Renal pelvis (tissue), 12 donors: ENCODE measurements around the gene TM4SF20. TPM values are rescaled to one million over a fixed set of nuclear protein-coding genes. Genes with fewer than 3 reads are reported as not detected.
A peak's percentile ranks its signal among the peaks of the same experiment; 100 is the strongest.

Experiments used
- DNase-seq: peaks from one replicate; pipeline ENCODE4 v3.0.0-alpha.2; 2013
- long read RNA-seq, 16 experiments: transcript quantifications; one replicate each; lab custom pipeline, GENCODE V29; 2026
- polyA plus RNA-seq, 3 donors: library from polyadenylated mRNA; unstranded; fragments of 120-200 nt; gene quantifications; one replicate each; pipeline ENCODE4 v1.2.1, GENCODE V29; 2013; ENCODE audit not compliant: insufficient read length in 3 of 3

Gene TM4SF20, protein sequence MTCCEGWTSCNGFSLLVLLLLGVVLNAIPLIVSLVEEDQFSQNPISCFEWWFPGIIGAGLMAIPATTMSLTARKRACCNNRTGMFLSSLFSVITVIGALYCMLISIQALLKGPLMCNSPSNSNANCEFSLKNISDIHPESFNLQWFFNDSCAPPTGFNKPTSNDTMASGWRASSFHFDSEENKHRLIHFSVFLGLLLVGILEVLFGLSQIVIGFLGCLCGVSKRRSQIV
- polyA plus RNA-seq: under 1 TPM; 0.11 to 0.16 (median 0.16) TPM
- long read RNA-seq, donor 1: 0 reads
- long read RNA-seq, donor 2: 0 reads
- long read RNA-seq, donor 3: 0 reads
- long read RNA-seq, donor 4: 0 reads
- long read RNA-seq, donor 5, partial matches to known transcripts: 35 of 35 reads
- long read RNA-seq, donor 5, other reads (novel, unspliced or antisense): 0 of 35 reads
- long read RNA-seq, donor 6: 0 reads
- long read RNA-seq, donor 7: 0 reads
- long read RNA-seq, donor 8: 0 reads
- long read RNA-seq, donor 9: 0 reads
- long read RNA-seq, donor 10: 0 reads
- long read RNA-seq, donor 11: 0 reads
- long read RNA-seq, donor 12, partial matches to known transcripts: 0 of 1 reads
- long read RNA-seq, donor 12, other reads (novel, unspliced or antisense): 0 of 1 reads
- long read RNA-seq, donor 13: 0 reads
- long read RNA-seq, donor 14: 0 reads
- long read RNA-seq, donor 15, transcript TM4SF20-201 (4 exons, 2,296 nt): major isoform, 37 of 132 reads
- long read RNA-seq, donor 15, partial matches to known transcripts: 87 of 132 reads
- long read RNA-seq, donor 15, other reads (novel, unspliced or antisense): 8 of 132 reads
- long read RNA-seq, donor 16: 0 reads

- no peak for DNase-seq
These were observed at the start of gene TM4SF20 for GRCh38 chr2:227379095-227379494. TM4SF20 (minus strand) TSS chr2:227379306; CDS start chr2:227379268, 38 bp downstream.

GRCh38 chr2:227428731-227429285 lies 49.7 kb upstream of the TM4SF20 start:
- no peak for DNase-seq

DNA sequence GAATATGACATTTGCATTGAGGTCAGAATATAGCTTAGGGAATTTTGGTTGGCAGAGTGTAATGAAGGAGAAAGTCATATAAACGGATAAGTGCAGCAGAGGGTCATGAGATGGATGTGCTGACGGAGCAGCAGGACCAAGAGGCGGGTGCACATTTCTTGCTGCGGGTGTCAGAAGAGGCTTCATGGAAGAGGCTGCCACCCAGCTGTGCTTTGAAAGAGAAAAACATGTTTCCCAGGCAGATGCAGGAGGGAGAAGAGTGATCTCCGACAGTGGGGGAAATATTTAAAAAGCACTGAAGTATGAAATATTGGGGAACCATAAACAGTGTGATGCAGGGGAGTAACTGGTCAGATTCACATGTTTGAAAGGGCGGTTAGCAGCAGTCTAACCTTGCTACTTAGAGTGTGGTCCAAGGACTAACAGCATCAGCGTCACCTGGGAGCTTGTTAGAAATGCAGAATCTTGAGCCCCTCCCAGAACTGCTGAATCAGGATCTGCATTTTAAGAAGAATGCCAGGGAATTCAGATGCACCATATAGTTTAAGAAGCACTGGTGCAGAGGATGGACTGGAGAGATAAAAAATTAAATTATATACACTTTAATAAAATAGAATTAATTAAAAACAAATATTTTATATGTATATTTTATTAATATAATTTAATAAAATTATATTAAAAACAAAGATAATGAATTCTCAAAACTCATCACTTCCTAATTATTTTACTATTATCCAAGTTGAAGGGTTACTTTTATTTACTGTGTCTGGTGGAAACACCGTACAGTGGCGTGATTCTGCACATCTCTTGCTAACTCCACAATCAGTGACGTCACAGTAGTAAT lies 44.8 kb upstream of the TM4SF20 start:
- no peak for DNase-seq

DNA sequence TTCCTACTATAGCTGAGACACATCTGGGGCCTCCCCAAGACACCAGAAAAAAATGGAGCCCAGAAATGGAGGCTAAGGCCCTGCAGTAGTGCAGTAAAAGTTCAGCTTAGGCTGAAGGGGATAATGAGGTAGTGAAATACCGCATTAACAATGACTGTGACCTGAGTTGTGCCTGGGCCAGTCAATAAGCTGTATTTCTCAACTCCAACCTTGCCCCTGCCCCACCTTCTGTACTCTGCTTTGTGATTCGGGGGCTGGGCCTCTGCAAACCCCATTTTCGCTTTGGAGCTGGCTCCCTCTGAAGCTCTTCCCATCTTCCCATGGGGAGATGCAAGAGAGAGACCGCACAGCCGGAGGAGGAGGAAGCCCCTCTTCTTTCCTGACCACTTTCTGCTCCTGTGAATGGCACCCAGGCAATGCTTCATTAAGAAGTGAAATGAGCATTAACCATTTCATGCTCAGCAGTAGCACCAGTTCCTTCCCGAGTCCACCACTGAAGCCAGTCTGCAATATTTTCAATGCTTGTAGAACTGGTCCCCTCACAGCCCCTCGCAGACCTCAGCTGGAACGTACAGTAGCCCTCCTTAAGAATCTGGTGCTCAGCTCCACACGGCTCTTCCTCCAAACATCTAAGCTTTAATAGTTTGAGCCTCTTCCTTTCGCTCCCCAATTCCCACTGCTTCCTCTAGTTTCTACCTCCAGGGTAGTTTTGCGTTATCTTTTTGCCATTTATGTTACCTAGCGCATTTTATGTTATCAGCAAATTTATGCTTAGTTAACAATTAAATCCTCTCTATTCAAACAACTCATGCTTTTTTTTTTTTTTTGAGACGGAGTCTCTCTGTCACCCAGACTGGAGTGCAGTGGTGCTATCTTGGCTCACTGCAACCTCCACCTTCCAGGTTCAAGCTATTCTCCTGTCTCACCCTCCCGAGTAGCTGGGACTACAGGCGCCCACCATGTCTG lies 41.3 kb upstream of the TM4SF20 start:
- DNase-seq: no peak

DNA sequence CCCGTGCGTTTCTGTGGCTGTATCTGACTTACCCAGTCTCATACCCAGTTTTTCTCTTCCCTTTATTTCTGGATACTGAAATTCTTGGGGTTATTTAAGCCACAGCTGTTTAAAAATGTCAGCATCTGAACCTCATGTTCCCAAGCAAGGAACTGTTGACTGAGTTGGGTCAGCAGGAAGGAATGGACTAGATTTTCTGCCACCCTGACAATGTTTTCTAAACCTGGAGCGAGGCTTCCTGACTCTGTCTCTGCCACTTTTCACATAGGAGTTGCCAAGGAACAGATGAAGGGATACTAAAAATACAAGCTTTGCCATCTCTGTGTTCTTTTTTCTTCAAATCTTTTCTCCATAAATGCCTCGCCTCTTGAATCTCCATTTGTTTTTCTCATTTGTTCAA lies 37.6 kb upstream of the TM4SF20 start:
- no peak for DNase-seq

DNA sequence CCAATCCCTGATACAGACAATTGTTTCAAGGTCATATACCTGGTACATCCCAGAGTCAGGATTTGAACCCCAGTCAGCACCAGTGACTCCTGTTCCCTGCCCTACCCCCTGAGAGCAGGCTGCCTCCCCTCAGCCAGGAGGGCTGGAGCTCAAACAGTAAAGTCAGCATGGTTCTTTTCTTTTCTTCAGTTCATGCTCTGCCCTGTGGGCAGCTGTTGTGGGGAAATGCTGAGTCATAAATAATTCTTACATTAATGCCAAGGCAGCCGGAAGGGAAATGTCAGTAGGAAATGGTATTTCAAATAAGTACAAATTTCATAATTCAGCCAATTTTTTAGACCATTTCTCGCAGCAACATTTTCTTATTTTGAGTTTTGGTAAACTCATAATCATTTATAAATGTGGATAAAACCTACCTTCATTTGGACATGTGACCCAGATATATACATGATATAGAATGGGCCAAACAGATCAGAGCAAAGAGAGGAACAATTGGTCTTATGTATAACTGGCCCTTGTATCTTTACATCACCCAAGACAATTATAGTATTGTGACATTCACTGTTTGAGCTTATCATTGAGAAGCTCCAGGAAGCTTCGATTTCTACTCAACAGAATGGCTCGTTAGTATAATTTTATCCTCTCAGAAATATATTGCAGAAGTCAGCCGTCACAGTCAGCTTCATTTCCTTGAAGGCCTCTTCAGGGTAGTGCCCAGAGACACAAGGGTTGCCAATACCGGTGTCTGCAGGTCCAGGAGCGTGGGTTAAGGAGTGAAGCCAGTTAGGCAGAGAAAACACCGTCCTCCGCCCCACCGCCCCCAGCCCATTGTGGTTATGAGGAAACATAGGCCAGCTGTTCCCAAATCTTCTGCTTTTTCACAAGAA lies 36.7 kb upstream of the TM4SF20 start:
- no peak for DNase-seq

DNA sequence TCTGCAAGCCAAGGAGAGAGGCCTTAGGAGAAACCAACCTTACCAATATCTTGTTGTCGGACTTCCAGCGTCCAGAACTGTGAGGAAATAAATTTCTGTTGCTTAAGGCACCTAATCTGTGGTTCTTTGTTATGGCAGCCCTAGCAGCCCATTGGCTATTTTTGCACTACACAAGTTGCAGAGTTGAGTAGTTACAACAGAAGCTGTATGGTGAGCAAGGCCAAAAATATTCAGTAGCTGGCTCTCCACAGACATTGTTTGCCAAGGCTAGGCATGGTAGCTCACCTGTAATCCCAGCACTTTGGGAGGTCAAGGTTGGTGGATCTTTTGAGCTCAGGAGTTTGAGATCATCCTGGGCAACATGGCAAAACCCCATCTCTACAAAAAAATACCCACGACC lies 35.7 kb upstream of the TM4SF20 start:
- DNase-seq: no peak

DNA sequence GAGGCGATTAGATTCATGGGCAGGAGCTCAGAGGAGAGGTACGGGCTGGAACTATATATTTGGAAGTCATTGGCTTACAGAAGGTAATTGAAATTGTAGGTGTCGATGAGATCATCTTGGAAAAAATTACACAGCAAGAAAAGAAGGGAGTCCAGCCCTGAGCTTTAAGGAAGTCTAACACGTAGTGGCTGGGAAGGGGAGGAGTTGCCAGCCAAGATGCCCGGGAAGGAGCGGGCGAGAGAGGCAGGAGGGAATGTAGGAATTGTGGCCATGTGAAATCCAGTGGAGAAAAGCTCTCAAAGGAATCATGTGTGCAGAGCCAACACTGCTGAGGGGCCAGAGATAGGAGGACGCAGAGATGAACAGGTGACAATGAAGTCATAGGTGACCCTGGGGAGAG lies 34.3 kb upstream of the TM4SF20 start:
- DNase-seq: no peak

DNA sequence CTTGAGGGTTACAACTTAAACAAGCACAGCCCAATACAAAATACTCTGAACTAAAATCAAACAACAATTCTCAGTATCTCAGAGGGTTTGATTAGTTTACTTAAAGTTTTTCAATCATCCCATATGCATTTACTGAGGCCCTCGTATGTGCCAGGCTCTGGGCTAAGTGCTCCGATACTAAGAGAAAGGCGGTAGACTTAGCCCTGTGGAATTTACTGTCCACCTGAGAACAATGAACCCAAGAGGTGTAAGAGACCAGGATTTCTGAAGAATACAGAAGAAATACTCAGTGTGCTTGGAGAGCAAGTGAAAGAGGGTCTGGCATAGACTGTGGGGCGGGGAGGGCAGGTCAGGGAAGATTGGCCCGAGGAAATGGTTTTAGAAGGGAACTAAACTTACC lies 33.8 kb upstream of the TM4SF20 start:
- no peak for DNase-seq

- no peak for DNase-seq
These were observed 32.9 kb upstream of the TM4SF20 start for GRCh38 chr2:227411990-227412350.

- no peak for DNase-seq
These were observed 32.3 kb upstream of the TM4SF20 start for GRCh38 chr2:227411320-227411989.

- DNase-seq: no peak
These were observed 31.1 kb upstream of the TM4SF20 start for GRCh38 chr2:227410191-227410590.

DNA sequence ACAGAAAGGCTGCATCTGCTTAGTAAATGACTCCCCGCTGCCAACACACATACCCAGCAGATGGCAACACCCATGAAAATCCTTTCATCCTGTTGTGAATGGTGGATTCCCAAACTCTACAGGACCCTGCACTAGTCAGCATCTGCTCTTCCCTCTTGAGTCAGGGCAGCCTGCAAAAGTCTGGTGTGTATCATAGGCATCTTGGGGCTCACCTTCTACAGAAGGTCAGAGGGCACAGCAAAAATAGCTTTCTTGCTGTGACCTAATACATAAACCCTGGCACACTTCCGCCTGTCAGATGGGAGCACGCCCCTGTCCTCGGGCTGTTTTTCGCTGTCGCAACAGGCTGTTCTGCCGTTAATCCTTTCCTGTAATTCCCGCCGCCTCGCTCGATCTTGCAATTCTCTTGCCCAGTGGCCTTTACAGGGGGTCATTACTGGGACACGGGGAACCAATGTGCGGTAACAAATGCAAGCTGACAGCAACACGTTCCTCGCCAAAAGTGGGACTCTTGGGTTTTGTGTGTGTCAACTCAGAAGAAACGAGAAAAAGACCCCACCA lies 28.6 kb upstream of the TM4SF20 start:
- DNase-seq: no peak

- peak; percentile 96 for DNase-seq
These were observed 27.3 kb upstream of the TM4SF20 start for GRCh38 chr2:227406177-227407031.

GRCh38 chr2:227404585-227405271 lies 25.6 kb upstream of the TM4SF20 start:
- DNase-seq: no peak

GRCh38 chr2:227402959-227403358 lies 23.9 kb upstream of the TM4SF20 start:
- DNase-seq: no peak

DNA sequence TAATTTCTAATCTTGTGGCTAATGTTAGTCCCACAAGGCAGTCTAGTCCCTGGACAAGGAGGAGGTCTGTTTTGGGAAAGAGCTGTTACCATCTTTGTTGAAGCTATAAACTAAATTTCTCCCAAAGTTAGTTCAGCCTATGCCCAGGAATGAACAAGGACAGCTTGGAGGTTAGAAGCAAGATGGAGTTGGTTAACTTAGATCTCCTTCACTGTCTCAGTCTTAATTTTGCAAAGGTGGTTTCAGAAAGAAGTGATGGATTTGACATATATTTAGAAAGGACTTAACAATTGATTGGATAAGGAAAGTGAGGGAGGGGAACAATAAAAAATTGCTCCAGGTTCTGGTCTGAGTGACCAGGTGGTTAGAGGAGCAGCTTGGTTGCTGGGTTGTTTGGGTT lies 23.2 kb upstream of the TM4SF20 start:
- DNase-seq: no peak
